AG20443 (cell line): Measurements from ENCODE around the gene TTLL1.
A peak's percentile ranks its signal among the peaks of the same experiment; 100 is the strongest.

ENCODE experiments used
- DNase-seq: peaks from one replicate; pipeline ENCODE4 v3.0.0; 2012; ENCODE audit warnings: low spot score, mixed read lengths

The TTLL1 gene

DNA sequence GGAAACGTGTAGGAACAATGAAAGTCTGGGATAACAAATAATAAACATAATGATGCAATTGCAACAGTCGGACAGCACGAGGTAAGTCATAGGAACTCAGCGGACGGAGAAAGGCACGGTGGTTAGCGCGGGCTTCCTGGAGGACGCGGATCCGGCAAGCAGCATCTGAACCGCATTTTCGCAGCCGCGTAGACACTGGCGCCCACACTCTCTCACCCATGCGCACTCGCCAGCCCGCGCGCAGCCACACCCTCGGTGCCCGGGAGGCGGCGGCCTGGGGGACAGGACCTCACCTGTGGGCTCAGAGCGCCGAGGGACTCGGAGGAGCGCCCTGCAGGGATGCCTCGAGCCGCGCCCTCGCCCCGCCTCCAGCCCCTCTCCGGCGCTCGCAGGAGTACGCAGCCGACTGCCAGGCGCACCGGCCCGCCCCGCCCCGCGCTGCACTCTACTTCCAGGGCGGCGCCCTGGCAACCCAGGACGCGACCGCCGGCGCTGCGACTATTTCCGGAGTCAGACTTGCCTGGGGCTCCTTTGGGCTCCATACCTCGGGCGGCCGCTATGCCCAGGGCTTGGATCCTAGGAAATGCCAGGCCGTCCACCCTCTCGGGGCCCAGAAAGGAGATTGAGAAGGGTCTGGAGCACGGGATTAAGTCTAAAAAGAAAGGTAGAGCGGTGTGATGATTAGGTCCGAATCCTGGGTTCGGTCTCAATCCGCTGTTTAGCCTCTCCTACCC, at the start of gene TTLL1:
TTLL1 (minus strand) TSS at position 408 of the 734 bp plus-strand sequence. CDS start 13,805 bp downstream, outside the sequence.
- peak; percentile 98 for DNase-seq

GRCh38 chr22:43136801-43137200, 47.6 kb upstream of the TTLL1 start:
- DNase-seq: no peak

DNA sequence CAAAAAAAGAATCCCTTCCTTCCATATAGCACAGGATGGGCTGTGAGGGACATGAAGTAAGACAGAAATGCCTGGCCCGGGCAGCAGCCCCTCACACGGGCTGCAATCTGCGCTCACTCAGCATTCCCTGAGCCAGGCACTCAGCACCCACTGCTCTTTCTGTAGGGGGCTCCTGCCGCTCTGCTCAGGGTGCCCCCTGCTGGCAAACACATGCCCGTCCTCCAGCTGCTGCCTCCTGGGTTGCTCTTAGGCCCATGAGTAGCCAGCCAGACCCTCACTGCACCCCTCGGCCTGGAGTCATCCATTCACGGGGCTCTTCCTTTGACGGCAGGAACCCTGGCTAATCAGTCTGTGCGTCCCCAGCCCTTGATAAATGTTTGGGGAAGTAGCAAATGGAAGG, 47.1 kb upstream of the TTLL1 start:
- peak; percentile 65 for DNase-seq

DNA sequence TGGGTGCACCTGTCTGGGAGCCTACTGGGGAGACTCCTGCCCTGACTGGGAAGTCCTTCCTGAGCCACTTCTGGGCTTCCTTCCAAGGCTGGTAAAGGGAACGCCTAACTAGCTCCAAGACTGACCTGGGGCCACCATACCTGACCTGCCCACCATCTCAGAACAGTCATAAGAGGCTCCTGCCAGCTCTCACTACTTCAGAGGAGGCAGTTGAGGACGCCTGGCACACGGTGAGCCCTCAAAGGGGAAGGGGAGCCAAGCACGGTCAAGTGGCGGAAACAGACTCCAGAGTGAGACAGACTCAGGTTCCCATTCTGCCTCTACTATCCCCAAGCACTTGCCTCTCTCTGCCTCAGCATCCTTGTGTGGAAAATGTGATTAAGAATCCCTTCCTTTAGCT, 46.4 kb upstream of the TTLL1 start:
- DNase-seq: no peak

DNA sequence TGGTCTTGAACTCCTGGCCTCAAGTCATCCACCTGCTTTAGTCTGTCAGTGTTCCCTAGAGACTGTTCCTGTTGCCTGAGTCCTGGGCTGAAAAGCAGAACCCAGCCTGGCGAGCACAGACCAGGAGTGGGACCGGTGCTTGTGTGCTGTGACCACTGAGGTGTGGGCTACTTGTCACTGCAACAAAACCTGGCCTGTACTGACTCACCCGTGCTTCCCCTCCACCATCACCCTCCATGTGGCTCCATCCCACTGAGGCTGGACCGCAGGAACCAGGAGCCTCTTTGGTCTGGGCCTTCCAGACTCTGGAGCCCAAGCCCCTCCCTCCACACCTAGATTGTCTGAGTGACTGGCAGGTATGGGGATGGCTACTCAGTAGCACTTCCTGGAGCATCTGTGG, 45.4 kb upstream of the TTLL1 start:
- DNase-seq: no peak

- no peak for DNase-seq
These were observed 44.2 kb upstream of the TTLL1 start for GRCh38 chr22:43133401-43133800.

DNA sequence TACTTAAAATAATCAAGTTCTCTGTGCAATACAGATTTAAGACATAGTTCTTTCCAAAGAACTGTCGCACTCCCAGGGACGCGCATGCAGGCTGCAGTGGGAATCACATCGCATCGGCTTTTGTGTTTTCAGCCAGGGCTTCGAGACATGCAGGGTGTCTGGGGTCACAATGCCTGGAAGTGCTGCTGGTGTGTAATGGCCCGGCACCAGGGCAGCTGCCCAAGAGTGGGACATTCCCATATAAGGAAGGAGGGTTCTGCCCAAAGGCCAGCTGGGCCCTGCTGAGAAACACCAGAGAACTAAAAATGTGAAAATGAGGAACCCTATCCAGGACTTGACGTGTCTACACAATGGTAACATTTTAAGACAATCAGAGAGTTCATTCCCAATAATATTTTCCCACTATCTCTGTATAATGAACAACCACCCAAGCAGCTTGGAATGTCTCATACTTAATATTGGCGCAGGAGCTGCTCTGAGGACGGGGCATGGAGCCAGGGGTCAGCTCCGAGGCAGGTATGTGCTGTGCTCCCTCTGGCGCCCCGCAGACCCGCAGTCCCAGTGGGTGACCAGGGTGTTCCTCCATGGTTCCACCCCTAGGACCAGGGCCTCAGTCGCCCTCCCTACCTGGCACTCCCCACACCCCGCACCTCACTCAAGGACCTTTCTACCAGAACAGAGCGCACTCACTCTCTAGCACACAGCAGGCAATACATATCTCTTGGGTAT, 42.7 kb upstream of the TTLL1 start:
- DNase-seq: no peak

GRCh38 chr22:43129426-43130425, 40.5 kb upstream of the TTLL1 start:
- DNase-seq: no peak

DNA sequence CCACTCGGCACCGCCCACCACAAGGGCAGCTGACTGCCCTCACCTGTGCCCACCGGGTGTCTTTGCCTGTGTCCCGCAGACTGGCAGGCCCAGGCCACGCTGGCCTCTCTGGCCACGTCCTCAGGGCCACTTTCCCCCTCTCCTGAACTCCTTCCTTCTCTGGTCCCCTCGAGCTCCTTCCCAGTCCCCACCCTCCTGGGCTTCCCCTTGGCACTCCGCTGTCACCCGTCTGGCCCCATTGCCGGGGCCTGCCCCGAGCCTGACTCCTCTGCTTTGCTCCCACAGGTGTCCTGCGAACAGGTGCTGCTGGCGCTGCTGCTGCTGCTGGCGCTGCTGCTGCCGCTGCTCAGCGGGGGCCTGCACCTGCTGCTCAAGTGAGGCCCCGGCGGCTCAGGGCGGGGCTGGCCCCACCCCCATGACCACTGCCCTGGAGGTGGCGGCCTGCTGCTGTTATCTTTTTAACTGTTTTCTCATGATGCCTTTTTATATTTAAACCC, 39.8 kb upstream of the TTLL1 start:
- no peak for DNase-seq

DNA sequence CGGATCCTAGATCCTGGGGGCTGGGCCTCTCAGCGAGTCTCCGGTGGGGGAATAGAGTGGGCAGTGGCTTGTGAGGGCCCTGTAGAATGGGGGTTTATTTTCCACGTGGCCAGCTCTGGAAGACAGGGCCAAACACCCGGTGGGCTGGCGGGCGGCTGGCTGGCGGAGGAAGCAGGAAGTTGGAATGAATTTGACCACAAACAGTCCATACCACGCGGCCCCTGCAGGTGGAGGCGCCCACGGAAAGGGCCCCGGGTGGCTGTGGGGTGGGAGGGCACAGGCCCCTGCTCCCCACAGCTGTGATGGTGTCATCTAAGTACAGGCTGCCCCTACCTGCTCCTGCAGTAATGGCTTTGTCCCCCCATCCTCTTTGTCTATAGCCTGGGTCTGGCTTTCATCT, 38.9 kb upstream of the TTLL1 start:
- no peak for DNase-seq

GRCh38 chr22:43127166-43127908, 38.1 kb upstream of the TTLL1 start:
- DNase-seq: no peak

DNA sequence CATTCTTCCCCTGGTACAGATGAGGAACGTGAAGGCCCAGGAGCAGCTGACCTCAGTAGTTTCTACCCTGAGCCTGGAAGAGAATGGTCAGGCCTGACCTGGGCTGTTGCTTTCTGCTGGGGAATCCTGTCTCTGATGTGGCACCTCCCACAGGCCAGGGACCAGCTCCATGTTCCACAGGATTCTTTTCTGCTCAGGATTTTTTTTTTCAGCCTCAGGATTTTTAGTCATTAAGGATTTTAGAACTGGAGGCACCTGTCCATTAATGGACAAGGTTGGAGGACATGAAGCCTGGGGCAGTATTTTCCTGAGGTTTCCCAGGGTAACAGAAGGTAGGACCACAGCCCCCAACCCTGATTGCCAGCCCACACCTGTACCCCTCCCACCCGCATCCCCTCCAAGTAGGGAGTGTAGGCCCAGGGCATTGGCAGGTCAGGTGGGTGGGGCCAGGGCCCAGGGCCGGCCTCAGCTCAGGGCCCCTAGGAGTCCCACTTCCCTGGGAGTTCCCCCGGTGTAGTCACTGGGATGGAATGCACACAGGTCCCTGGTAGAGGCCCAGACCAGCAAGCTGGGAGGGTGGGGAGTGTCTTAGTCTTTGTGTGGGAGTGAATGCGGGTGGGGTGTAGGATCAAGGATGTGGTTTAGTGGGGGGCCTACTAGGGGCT, 37.4 kb upstream of the TTLL1 start:
- DNase-seq: peak; percentile 91

DNA sequence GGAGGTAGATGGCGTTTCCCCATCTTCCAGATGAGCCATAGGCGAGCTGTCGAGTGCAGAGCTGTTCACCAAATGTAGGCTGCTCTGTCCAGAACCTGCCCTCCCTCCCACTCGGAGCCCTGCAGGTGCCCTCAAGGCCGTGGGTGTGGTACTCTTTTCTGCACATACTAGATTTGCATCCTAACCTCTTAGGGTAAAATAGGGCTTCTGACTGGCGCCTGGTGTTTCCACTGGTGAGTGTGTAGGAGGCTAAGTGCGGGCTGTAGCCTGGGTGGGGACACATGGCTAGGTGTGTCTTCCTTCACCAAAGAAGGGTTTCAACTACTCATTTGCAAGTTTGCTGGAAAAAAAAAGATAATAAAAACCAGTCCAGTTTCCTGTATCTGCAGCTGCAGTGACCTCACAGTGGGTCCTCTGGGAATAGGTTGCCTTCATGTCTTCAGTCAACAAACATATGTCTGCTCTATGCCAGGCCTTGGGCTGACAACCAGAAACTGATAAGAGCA, 29.8 kb upstream of the TTLL1 start:
- no peak for DNase-seq

DNA sequence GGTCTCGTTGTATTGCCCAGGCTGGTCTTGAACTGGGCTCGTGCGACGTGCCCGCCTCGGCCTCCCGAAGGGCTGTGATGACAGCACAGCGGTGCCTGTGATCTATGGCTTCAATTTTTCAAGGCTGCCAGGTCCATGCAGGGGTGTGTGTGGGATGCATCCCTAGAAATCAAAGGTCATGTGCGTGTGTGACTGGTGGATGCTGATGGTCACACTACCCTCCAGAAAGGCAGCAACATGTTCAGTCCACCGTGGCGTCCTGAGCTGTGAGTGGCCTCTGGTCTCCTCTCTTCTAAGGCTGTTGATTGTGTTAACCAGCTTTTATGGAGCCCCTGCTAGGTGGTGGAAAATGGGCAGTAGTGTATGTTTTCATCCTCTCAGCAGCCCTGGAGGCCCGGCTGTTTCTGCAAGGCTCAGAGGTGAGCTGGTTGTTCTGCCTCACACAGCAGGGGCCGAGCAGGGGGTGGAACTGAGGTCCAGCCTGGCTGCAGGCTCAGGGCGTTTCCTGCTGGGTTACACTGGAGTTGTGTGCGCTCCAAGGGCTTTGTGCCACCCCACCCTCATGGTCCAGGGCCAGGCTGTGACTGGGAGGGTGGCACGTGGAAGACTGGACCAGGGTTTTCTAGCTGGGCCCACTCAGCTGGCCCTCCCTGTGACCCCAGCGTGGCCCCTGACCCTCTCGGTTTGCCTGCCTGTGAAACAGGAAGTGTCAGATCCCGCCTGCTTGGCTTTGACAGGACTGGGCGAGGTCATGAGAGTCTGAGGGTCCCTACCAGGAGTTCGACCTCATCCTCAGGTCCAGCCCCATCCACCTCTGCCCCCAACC, 29.0 kb upstream of the TTLL1 start:
- DNase-seq: peak; percentile 55

DNA sequence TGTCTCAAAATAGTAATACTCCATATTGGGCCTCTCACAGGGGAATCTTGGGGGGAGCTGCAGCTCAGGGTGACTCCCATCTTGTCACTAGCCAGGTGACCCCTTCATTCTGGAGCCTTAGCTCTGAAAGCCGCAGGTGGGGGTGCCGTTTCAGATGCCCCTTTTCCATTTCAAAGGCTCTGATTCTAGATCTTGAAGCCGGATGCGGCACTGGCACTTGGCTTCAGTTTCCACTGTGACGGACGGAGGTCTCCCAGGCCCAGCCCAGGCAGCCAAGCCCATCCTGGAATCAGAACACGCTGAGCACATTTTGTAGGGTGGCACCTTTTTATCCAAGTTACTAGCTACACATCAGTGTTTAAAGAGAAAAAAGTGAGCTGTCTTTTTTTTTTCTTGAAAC, 27.7 kb upstream of the TTLL1 start:
- no peak for DNase-seq

GRCh38 chr22:43114958-43115357, 25.8 kb upstream of the TTLL1 start:
- no peak for DNase-seq

GRCh38 chr22:43113526-43114251, 24.5 kb upstream of the TTLL1 start:
- no peak for DNase-seq

GRCh38 chr22:43110927-43111623, 21.9 kb upstream of the TTLL1 start:
- DNase-seq: no peak
